ENCODE measurements around the gene PRKG1.

PRKG1 gene

GRCh38 chr10:51960494-51960895 lies 886.2 kb downstream of the PRKG1 start:
- no peak overlapping the region for H2AFZ ChIP-seq (ENCODE audit: low read depth, low read length)

GRCh38 chr10:51961401-51961800 lies 887.1 kb downstream of the PRKG1 start:
- H3K9me3 ChIP-seq (ENCODE audit: insufficient read depth, low read length, severe bottlenecking): no peaks in the 10 kb centered on the region
- DNase-seq (no peak), ATAC-seq (ENCODE audit: insufficient read depth, low read depth) (no peak)
- no peak overlapping the region for H3K9ac ChIP-seq (ENCODE audit: low read depth, low read length)
- no peak overlapping the region for H3K4me2 ChIP-seq (ENCODE audit: insufficient read depth, low read length)
- no peak overlapping the region for H3K27ac ChIP-seq (ENCODE audit: low read length)
- no peak for TF ChIP-seq EZH2 (IDR thresholded peaks at IDR 0.05; ENCODE audit: borderline replicate concordance, low read depth, low read length, severe bottlenecking)
- no peak for TF ChIP-seq CTCF (IDR thresholded peaks at IDR 0.05; ENCODE audit: borderline replicate concordance, extremely low read depth, low read length, poor library complexity, severe bottlenecking)
- no peaks in the 10 kb centered on the region for H3K36me3 ChIP-seq (ENCODE audit: insufficient read depth, low read length)
- H3K27me3 ChIP-seq (ENCODE audit: insufficient read depth, low read length, poor library complexity): no peaks in the 10 kb centered on the region
- H2AFZ ChIP-seq (ENCODE audit: low read depth, low read length): no peak overlapping the region
- no peaks in the 10 kb centered on the region for H3K79me2 ChIP-seq (ENCODE audit: insufficient read depth, low read length)
- H3K4me1 ChIP-seq (ENCODE audit: insufficient read depth, low read length): no peaks in the 10 kb centered on the region
- no peaks in the 10 kb centered on the region for H4K20me1 ChIP-seq (ENCODE audit: insufficient read depth, low read length)
- no peak overlapping the region for H3K4me3 ChIP-seq (ENCODE audit: low read depth in 1 of 2, low read length in 2 of 2)

More at GRCh38 chr10:51960494-51960895, 886.2 kb downstream of the PRKG1 start:
- DNase-seq (no peak), ATAC-seq (ENCODE audit: insufficient read depth, low read depth) (peak; percentile 75)
- TF ChIP-seq EZH2 (IDR thresholded peaks at IDR 0.05; ENCODE audit: borderline replicate concordance, low read depth, low read length, severe bottlenecking) (no peak), CTCF (IDR thresholded peaks at IDR 0.05; ENCODE audit: borderline replicate concordance, extremely low read depth, low read length, poor library complexity, severe bottlenecking) (peak; percentile 70)
- no peaks in the 10 kb centered on the region for H3K9me3 ChIP-seq (ENCODE audit: insufficient read depth, low read length, severe bottlenecking)
- no peaks in the 10 kb centered on the region for H3K4me1 ChIP-seq (ENCODE audit: insufficient read depth, low read length)
- H3K4me2 ChIP-seq (ENCODE audit: insufficient read depth, low read length): no peak overlapping the region
- no peak overlapping the region for H3K4me3 ChIP-seq (ENCODE audit: low read depth in 1 of 2, low read length in 2 of 2)
- no peaks in the 10 kb centered on the region for H3K36me3 ChIP-seq (ENCODE audit: insufficient read depth, low read length)
- no peak overlapping the region for H3K9ac ChIP-seq (ENCODE audit: low read depth, low read length)
- H3K79me2 ChIP-seq (ENCODE audit: insufficient read depth, low read length): no peaks in the 10 kb centered on the region
- H3K27me3 ChIP-seq (ENCODE audit: insufficient read depth, low read length, poor library complexity): no peaks in the 10 kb centered on the region
- H3K27ac ChIP-seq (ENCODE audit: low read length): no peak overlapping the region
- no peaks in the 10 kb centered on the region for H4K20me1 ChIP-seq (ENCODE audit: insufficient read depth, low read length)

GRCh38 chr10:51964630-51965029 lies 890.3 kb downstream of the PRKG1 start:
- DNase-seq: no peak
- no peak overlapping the region for H3K9ac ChIP-seq (ENCODE audit: low read depth, low read length)
- TF ChIP-seq EZH2 (IDR thresholded peaks at IDR 0.05; ENCODE audit: borderline replicate concordance, low read depth, low read length, severe bottlenecking) (no peak), CTCF (IDR thresholded peaks at IDR 0.05; ENCODE audit: borderline replicate concordance, extremely low read depth, low read length, poor library complexity, severe bottlenecking) (no peak)
- H3K27ac ChIP-seq (ENCODE audit: low read length): no peak overlapping the region
- no peak for ATAC-seq (ENCODE audit: insufficient read depth, low read depth)
- H3K4me3 ChIP-seq (ENCODE audit: low read depth in 1 of 2, low read length in 2 of 2): no peak overlapping the region
- no peaks in the 10 kb centered on the region for H3K27me3 ChIP-seq (ENCODE audit: insufficient read depth, low read length, poor library complexity)
- H3K4me1 ChIP-seq (ENCODE audit: insufficient read depth, low read length): no peaks in the 10 kb centered on the region
- H3K36me3 ChIP-seq (ENCODE audit: insufficient read depth, low read length): no peaks in the 10 kb centered on the region
- H3K4me2 ChIP-seq (ENCODE audit: insufficient read depth, low read length): no peak overlapping the region
- H3K9me3 ChIP-seq (ENCODE audit: insufficient read depth, low read length, severe bottlenecking): no peaks in the 10 kb centered on the region
- H4K20me1 ChIP-seq (ENCODE audit: insufficient read depth, low read length): no peaks in the 10 kb centered on the region
- no peaks in the 10 kb centered on the region for H3K79me2 ChIP-seq (ENCODE audit: insufficient read depth, low read length)
- H2AFZ ChIP-seq (ENCODE audit: low read depth, low read length): no peak overlapping the region

- TF ChIP-seq CTCF (IDR thresholded peaks at IDR 0.05; ENCODE audit: borderline replicate concordance, extremely low read depth, low read length, poor library complexity, severe bottlenecking) (no peak), EZH2 (IDR thresholded peaks at IDR 0.05; ENCODE audit: borderline replicate concordance, low read depth, low read length, severe bottlenecking) (no peak)
- ATAC-seq (ENCODE audit: insufficient read depth, low read depth): no peak
- Histone ChIP-seq H3K9me3 (ENCODE audit: insufficient read depth, low read length, severe bottlenecking) (no peaks in the 10 kb centered on the region), H3K27ac (ENCODE audit: low read length) (no peak overlapping the region), H3K79me2 (ENCODE audit: insufficient read depth, low read length) (no peaks in the 10 kb centered on the region), H3K4me3 (ENCODE audit: low read depth in 1 of 2, low read length in 2 of 2) (no peak overlapping the region), H2AFZ (ENCODE audit: low read depth, low read length) (no peak overlapping the region), H3K27me3 (ENCODE audit: insufficient read depth, low read length, poor library complexity) (no peaks in the 10 kb centered on the region), H3K9ac (ENCODE audit: low read depth, low read length) (no peak overlapping the region), H4K20me1 (ENCODE audit: insufficient read depth, low read length) (no peaks in the 10 kb centered on the region), H3K36me3 (ENCODE audit: insufficient read depth, low read length) (no peaks in the 10 kb centered on the region), H3K4me2 (ENCODE audit: insufficient read depth, low read length) (no peak overlapping the region), H3K4me1 (ENCODE audit: insufficient read depth, low read length) (no peaks in the 10 kb centered on the region)
- no peak for DNase-seq
These were observed 891.2 kb downstream of the PRKG1 start for GRCh38 chr10:51965451-51965850.
